Endothelial cell of umbilical vein (primary cell): ENCODE results near the gene XIAP.

Experiments
- CTCF ChIP-seq, 2 donors: IDR thresholded peaks; 1 replicate in 1 of 2; 2 replicates in 1 of 2; pipeline ENCODE4 v1.5.1; 2011; ENCODE audit warnings: low read length in 2 of 2, mild to moderate bottlenecking in 2 of 2, moderate library complexity in 2 of 2, control low read depth in 1 of 2, inconsistent platforms in 1 of 2, low read depth in 1 of 2; ENCODE audit not compliant: insufficient read depth in 1 of 2; ENCODE audit errors: extremely low read depth in 1 of 2
- EZH2 ChIP-seq: IDR thresholded peaks from 2 replicates; pipeline ENCODE4 v1.6.1; 2012; ENCODE audit warnings: borderline replicate concordance, low read depth, mild to moderate bottlenecking, moderate library complexity, low read length, inconsistent platforms; ENCODE audit not compliant: severe bottlenecking
- FOS ChIP-seq: IDR thresholded peaks from 2 replicates; pipeline ENCODE4 v1.6.1; 2011; ENCODE audit warnings: mild to moderate bottlenecking, low read length, moderate library complexity, borderline replicate concordance; ENCODE audit not compliant: insufficient read depth
- GATA2 ChIP-seq: IDR thresholded peaks from 2 replicates; pipeline ENCODE4 v1.7.0; 2011; ENCODE audit warnings: low read depth, mild to moderate bottlenecking, moderate library complexity, mixed read lengths, low read length; ENCODE audit not compliant: insufficient read length, insufficient read depth
- MAX ChIP-seq: IDR thresholded peaks from 2 replicates; pipeline ENCODE4 v1.6.1; 2011; ENCODE audit not compliant: insufficient read depth, insufficient read length
- MYC ChIP-seq: IDR thresholded peaks from one replicate; pipeline ENCODE4 v1.6.1; 2011; ENCODE audit warnings: mild to moderate bottlenecking, low read depth, low read length
- POLR2A ChIP-seq: IDR thresholded peaks from 2 replicates; pipeline ENCODE4 v1.6.1; 2012; ENCODE audit warnings: low read depth, mild to moderate bottlenecking, control low read depth, low read length
- POLR2AphosphoS5 ChIP-seq: IDR thresholded peaks from 2 replicates; pipeline ENCODE4 v1.6.1; 2012; ENCODE audit warnings: low read depth, mild to moderate bottlenecking, control low read depth, low read length, moderate library complexity; ENCODE audit not compliant: insufficient read depth

GRCh38 chrX:123962006-123962467 lies 102.2 kb downstream of the XIAP start:
- TF ChIP-seq CTCF (IDR thresholded peaks at IDR 0.05; ENCODE audit: extremely low read depth in 1 of 2, insufficient read depth in 1 of 2, low read depth in 1 of 2, low read length in 2 of 2) (no peak), EZH2 (no peak), MYC (no peak), POLR2A (no peak), POLR2AphosphoS5 (no peak), MAX (no peak), GATA2 (no peak), FOS (no peak)
